ENCODE results near the gene CTNNA3. TPM values are rescaled to one million over a fixed set of nuclear protein-coding genes. Genes with fewer than 3 reads are reported as not detected.

CTNNA3 gene
- total RNA-seq, 2 donors from 2014 or later: 1.6 TPM; not detected in 1

DNA sequence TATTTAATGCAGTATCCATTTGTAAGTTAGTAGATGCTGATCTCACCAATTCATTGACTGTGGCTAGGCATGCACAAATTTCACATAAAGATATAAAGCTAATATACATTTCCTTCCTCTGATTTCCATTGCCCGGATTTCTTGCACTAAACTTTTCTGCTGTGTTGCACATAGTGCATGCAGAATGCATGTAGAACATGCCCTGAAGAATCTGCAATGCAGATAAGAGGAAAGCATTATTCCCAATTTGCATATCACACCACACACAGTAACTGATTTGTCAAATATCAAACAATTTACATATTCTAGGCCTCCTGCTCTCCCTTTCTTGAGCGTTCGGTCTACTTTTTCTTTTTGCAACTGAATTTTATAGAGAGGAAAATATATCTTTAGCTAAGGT lies 646.0 kb downstream of the CTNNA3 start:
- H3K27ac Mint-ChIP-seq: no peak overlapping the region

DNA sequence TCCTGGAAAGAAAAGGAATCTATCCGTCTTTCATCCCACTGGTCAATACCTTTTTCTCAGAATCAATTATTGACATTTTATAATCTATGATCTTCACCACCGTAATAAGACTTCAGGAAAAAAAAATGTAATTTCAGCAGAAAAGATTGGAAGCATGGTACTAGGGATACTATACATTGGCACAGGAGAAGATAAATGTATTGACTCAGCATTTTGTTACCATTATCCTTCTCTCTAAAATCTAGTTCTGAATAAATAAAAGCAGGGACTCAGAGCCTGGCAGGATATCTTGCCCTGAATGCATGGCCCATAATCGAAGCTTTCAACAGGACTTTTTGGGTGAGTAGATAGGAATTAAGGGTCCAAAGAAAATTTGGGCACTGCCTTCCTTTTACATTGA lies 649.5 kb downstream of the CTNNA3 start:
- no peak for ATAC-seq
- no peak overlapping the region for H3K27ac Mint-ChIP-seq
- no peak overlapping the region for H3K4me3 Mint-ChIP-seq
- H3K4me1 Mint-ChIP-seq: no peaks in the 10 kb centered on the region
- DNase-seq: no peak
- H3K9me3 ChIP-seq (ENCODE audit: control insufficient read depth, low read length, poor library complexity, severe bottlenecking): no peaks in the 10 kb centered on the region
- H3K27me3 Mint-ChIP-seq: no peaks in the 10 kb centered on the region
- no peaks in the 10 kb centered on the region for H3K36me3 Mint-ChIP-seq (ENCODE audit: low read depth)

More for the DNA sequence above, 646.0 kb downstream of the CTNNA3 start:
- no peak overlapping the region for H3K4me3 Mint-ChIP-seq
- no peaks in the 10 kb centered on the region for H3K36me3 Mint-ChIP-seq (ENCODE audit: low read depth)
- no peaks in the 10 kb centered on the region for H3K9me3 ChIP-seq (ENCODE audit: control insufficient read depth, low read length, poor library complexity, severe bottlenecking)
- no peak for DNase-seq
- no peaks in the 10 kb centered on the region for H3K4me1 Mint-ChIP-seq
- no peak for ATAC-seq
- no peaks in the 10 kb centered on the region for H3K27me3 Mint-ChIP-seq

DNA sequence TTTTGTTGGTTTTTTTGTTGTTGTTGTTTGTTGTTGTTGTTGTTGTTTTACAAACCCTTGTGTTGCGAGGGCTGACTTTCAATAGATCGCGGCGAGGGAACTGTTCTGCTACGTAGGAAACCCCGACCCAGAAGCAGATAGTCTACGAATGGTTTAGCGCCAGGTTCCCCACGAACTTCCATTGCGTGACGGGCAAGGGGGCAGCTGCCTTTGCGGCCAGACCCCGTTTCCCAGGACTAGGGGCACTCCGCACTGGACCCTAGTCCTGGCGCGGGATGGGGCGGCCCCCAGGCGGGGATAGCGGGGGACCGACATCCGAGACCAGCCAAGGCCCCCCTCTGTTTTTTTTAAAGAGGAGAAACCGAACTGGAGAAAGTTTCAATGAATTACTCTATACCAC lies 650.6 kb downstream of the CTNNA3 start:
- Mint-ChIP-seq H3K4me3 (no peak overlapping the region), H3K4me1 (no peaks in the 10 kb centered on the region), H3K36me3 (ENCODE audit: low read depth) (no peaks in the 10 kb centered on the region), H3K27ac (no peak overlapping the region), H3K27me3 (no peaks in the 10 kb centered on the region)
- ATAC-seq: no peak
- H3K9me3 ChIP-seq (ENCODE audit: control insufficient read depth, low read length, poor library complexity, severe bottlenecking): no peaks in the 10 kb centered on the region
- DNase-seq: no peak

DNA sequence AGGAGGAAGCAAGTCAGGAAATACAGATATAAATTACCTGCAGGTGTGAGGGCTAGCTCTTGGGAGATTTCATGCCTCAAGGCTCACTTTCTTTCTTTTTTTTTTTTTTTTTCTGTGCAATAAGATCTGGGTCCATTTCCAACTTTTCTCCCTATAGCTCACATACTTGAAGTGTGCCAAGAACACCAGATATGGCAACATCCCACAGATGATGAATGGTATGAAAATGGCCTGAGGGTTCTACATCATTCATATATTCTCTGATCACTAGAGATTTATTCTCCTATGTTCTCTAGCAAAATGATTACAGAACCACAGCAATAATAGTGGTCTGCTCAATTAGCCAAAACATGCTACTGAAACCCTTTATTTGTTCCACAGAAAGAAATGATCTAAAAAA lies 653.0 kb downstream of the CTNNA3 start:
- ATAC-seq (no peak), DNase-seq (no peak)
- Mint-ChIP-seq H3K4me3 (no peak overlapping the region), H3K27me3 (no peaks in the 10 kb centered on the region), H3K36me3 (ENCODE audit: low read depth) (no peaks in the 10 kb centered on the region), H3K4me1 (no peaks in the 10 kb centered on the region), H3K27ac (no peak overlapping the region)
- no peaks in the 10 kb centered on the region for H3K9me3 ChIP-seq (ENCODE audit: control insufficient read depth, low read length, poor library complexity, severe bottlenecking)

DNA sequence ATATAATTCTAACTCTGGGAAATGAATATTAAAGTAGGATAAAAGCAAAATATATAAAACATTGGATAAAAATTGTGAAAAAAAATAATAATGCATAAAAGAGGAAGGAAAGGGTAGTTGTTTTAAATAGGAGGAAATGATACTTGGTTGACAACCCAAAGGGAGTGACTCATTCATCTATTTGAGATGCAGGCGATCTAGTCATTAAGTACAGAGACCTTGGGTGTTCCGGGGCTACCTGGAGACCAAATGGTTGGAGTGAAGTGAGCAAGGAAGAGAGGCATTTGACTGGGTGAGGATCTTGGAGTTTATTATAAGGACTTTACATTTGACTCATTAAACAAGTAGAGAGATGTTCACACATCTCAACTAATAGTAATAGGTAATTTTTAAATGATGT lies 659.2 kb downstream of the CTNNA3 start:
- Mint-ChIP-seq H3K36me3 (ENCODE audit: low read depth) (no peaks in the 10 kb centered on the region), H3K4me1 (no peaks in the 10 kb centered on the region), H3K27ac (no peak overlapping the region), H3K27me3 (no peaks in the 10 kb centered on the region), H3K4me3 (no peak overlapping the region)
- no peaks in the 10 kb centered on the region for H3K9me3 ChIP-seq (ENCODE audit: control insufficient read depth, low read length, poor library complexity, severe bottlenecking)
- DNase-seq (no peak), ATAC-seq (no peak)

DNA sequence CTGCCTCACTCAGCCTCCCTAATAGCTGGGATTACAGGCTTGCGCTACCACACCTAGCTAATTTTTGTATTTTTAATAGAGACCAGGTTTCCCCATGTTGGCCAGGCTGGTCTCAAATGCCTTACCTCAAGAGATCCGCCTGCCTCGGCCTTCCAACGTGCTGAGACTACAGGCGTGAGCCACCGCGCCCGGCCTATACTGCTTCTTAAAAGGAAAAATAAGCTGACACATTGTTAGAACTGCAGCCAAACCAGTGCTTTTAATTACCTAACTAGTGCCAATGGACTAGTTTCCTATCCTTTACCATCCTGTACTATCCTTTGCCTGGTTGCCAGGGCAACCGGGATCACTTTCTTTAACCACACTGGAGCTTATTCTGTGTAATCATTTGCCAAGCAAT lies 662.1 kb downstream of the CTNNA3 start:
- DNase-seq: no peak
- H3K4me1 Mint-ChIP-seq: no peaks in the 10 kb centered on the region
- no peaks in the 10 kb centered on the region for H3K27me3 Mint-ChIP-seq
- H3K9me3 ChIP-seq (ENCODE audit: control insufficient read depth, low read length, poor library complexity, severe bottlenecking): no peaks in the 10 kb centered on the region
- H3K27ac Mint-ChIP-seq: no peak overlapping the region
- H3K36me3 Mint-ChIP-seq (ENCODE audit: low read depth): no peaks in the 10 kb centered on the region
- H3K4me3 Mint-ChIP-seq: no peak overlapping the region
- ATAC-seq: no peak

DNA sequence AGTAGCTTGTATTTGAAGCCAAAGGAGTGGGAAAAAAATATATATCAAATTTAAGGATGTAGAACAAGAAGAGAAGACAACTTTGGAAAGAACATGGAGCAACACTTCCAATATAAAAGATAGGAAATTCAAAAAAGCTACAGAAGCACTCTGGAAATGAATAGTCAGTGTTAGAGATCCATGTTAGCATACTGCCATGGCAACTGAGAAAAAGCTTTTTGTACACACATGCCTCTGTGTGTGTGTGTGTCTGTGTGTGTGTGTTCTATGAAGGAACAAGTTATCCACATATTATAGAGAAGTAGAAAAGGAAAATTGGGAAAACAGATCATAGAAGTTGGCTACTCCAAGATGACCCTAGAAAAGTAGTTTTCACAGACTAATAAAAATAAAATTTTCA lies 673.9 kb downstream of the CTNNA3 start:
- no peak for ATAC-seq
- no peaks in the 10 kb centered on the region for H3K27me3 Mint-ChIP-seq

DNA sequence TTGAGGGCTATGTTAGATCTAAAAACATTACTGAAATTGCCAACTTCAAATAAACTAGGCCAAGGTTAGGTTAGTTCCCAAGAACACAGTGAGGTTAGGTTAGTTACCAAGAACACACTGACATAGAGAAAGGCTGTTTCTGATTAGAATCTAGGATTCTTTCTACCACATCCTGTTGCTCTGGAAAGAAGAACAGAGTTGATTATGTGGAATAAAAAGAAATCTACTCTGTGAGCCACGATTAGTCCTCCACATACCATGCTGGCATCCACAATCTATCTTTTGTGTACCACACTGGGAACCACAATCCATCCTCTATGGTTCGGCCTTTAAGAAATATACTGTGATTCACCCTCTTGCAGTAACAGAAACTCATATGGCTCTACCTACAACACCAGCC lies 678.8 kb downstream of the CTNNA3 start:
- H3K4me3 Mint-ChIP-seq: no peak overlapping the region
- H3K9me3 ChIP-seq (ENCODE audit: control insufficient read depth, low read length, poor library complexity, severe bottlenecking): no peaks in the 10 kb centered on the region
- H3K36me3 Mint-ChIP-seq (ENCODE audit: low read depth): no peaks in the 10 kb centered on the region
- ATAC-seq (peak; percentile 55), DNase-seq (no peak)
- H3K27ac Mint-ChIP-seq: no peak overlapping the region
- H3K27me3 Mint-ChIP-seq: no peaks in the 10 kb centered on the region
- no peaks in the 10 kb centered on the region for H3K4me1 Mint-ChIP-seq

More for the DNA sequence above, 673.9 kb downstream of the CTNNA3 start:
- Mint-ChIP-seq H3K27ac (no peak overlapping the region), H3K4me3 (no peak overlapping the region), H3K4me1 (no peaks in the 10 kb centered on the region), H3K36me3 (ENCODE audit: low read depth) (no peaks in the 10 kb centered on the region)
- no peaks in the 10 kb centered on the region for H3K9me3 ChIP-seq (ENCODE audit: control insufficient read depth, low read length, poor library complexity, severe bottlenecking)
- no peak for DNase-seq

DNA sequence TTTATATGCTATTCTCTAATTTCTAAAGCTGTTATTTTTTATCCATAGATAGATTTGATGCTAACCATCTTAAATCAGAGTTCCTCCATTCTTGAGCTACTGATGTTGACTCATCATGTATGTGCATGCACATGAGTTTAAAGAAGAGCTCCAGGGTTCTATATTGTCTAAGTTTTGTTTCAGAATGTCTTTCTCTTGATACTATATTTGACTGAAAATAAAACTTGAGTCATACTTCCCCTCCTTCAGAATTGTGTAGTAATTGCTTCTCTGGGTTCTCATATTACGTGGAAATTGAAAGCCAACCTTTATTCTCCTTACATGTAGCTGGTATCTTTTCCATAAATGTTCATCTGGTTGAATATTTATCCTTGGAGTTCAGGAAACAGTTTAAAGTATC lies 680.8 kb downstream of the CTNNA3 start:
- Mint-ChIP-seq H3K4me3 (no peak overlapping the region), H3K27ac (no peak overlapping the region), H3K4me1 (no peaks in the 10 kb centered on the region), H3K36me3 (ENCODE audit: low read depth) (no peaks in the 10 kb centered on the region), H3K27me3 (no peaks in the 10 kb centered on the region)
- ATAC-seq (no peak), DNase-seq (no peak)
- no peaks in the 10 kb centered on the region for H3K9me3 ChIP-seq (ENCODE audit: control insufficient read depth, low read length, poor library complexity, severe bottlenecking)

DNA sequence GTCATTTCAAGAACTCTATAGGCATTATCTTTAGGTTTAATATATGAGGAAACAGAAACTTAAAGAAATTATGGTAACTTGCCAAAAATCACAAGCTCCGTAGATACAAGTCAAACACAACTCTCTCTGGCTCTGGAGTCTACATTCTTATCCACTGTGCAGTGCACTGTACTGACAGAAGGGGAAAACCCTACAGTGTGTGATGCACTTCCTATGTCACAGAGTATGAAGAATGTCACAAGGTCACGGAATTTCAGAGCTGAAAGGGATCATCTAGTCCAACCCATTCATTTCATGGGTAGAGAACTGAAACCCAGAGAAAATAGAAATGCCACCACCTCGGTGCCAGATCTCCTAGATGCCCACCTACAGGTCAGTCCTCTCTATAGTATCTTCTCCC lies 684.0 kb downstream of the CTNNA3 start:
- H3K9me3 ChIP-seq (ENCODE audit: control insufficient read depth, low read length, poor library complexity, severe bottlenecking): no peaks in the 10 kb centered on the region
- no peaks in the 10 kb centered on the region for H3K27me3 Mint-ChIP-seq
- H3K27ac Mint-ChIP-seq: no peak overlapping the region
- no peak overlapping the region for H3K4me3 Mint-ChIP-seq
- ATAC-seq (no peak), DNase-seq (no peak)
- no peaks in the 10 kb centered on the region for H3K4me1 Mint-ChIP-seq
- no peaks in the 10 kb centered on the region for H3K36me3 Mint-ChIP-seq (ENCODE audit: low read depth)

DNA sequence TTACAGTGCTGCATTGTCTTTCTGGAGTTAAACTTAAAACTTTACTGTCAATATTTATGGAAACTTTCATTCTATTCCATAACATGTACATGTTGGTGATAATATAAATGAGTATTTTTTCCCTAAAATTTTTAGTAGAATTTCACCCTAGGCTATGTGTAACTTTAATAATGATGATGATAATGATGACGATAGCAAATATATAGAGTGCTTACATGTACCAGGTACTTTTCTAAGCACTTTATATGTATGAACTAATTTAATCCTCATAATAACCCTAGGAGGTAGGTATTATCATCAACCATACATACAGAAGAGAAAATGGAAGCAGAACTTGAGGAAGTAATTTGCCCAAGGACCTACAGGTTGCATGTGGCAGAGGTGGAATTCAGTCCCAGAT lies 684.5 kb downstream of the CTNNA3 start:
- Mint-ChIP-seq H3K27ac (no peak overlapping the region), H3K4me1 (no peaks in the 10 kb centered on the region), H3K27me3 (no peaks in the 10 kb centered on the region), H3K4me3 (no peak overlapping the region), H3K36me3 (ENCODE audit: low read depth) (no peaks in the 10 kb centered on the region)
- no peaks in the 10 kb centered on the region for H3K9me3 ChIP-seq (ENCODE audit: control insufficient read depth, low read length, poor library complexity, severe bottlenecking)
- DNase-seq (no peak), ATAC-seq (no peak)

DNA sequence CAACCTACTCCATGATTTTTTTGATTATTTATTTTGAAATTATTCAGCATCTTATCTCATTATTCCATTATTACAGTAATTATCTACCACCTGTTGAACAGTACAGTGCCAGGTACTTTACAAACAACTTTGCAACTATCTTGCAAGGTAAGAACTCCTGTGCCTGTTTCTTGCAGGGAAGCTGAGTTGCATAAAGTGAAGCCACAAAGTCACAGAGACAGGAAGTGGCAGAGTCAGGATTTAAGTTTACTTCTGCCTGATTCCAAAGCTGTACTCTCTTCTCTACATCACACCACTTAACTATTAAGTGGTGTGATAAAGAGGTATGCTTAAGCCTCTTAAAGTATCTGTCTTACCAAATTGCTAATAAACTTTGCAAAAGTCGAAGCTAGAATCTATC lies 690.0 kb downstream of the CTNNA3 start:
- no peak overlapping the region for H3K27ac Mint-ChIP-seq
- no peaks in the 10 kb centered on the region for H3K36me3 Mint-ChIP-seq (ENCODE audit: low read depth)
- H3K4me3 Mint-ChIP-seq: no peak overlapping the region
- no peaks in the 10 kb centered on the region for H3K27me3 Mint-ChIP-seq
- H3K9me3 ChIP-seq (ENCODE audit: control insufficient read depth, low read length, poor library complexity, severe bottlenecking): no peaks in the 10 kb centered on the region
- no peak for DNase-seq
- no peak for ATAC-seq
- no peaks in the 10 kb centered on the region for H3K4me1 Mint-ChIP-seq

DNA sequence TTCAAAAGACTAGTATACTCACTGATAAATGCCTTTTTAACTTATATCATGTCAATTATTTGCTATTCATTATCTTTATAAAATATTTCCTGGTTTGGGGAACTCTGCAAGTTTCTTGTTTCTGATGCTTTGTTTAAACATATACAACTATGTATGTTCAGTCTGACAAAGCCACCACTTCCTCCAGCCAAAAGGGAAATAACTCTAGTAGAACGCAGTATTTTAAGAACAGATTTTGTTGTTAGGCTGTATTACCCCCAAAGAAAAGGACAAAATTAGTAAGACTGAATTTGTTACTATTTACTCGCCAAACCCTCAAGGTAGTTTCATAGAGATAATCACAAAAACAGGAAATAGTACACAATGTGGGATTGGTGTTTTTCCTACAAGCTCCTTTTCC lies 691.3 kb downstream of the CTNNA3 start:
- no peaks in the 10 kb centered on the region for H3K27me3 Mint-ChIP-seq
- no peaks in the 10 kb centered on the region for H3K4me1 Mint-ChIP-seq

DNA sequence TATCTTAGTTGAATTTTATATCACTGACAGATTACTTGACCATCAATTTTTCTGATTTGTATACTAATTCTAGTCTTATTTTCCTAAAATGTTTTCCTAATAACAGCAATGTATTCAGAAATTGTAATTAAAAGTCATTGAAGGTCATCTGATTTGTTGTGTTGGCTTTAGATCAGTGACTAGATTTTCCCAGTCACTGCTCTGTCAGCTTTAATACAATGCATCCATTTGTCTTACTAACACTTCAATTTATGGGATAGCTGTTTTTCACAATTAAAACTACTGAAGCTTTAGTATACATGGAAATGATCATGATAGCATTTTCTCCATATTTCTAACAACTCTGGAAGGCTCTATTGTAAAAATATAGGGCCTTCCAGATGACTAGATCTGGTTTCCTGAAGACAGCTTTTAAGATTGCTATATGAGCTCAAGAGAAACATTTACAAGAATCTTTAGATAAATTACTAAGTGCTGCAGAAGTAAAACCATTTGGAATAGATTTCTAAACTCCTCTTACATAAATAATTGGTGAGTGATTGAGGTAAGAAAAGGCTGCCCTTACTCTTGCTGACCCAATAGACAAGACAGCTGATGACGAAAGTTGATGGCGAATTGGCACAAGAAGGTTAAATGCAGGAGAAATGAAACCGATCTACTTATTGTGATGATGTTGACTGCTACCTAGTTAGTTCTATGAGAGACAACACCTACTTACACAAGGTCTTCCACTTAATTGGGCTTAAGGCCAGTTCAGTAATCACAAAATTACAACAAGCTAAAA lies 696.0 kb downstream of the CTNNA3 start:
- no peaks in the 10 kb centered on the region for H3K4me1 Mint-ChIP-seq
- H3K4me3 Mint-ChIP-seq: no peak overlapping the region
- no peak for DNase-seq
- no peak for ATAC-seq
- no peaks in the 10 kb centered on the region for H3K9me3 ChIP-seq (ENCODE audit: control insufficient read depth, low read length, poor library complexity, severe bottlenecking)
- H3K27me3 Mint-ChIP-seq: no peaks in the 10 kb centered on the region
- no peak overlapping the region for H3K27ac Mint-ChIP-seq
- no peaks in the 10 kb centered on the region for H3K36me3 Mint-ChIP-seq (ENCODE audit: low read depth)

More for the DNA sequence above, 691.3 kb downstream of the CTNNA3 start:
- no peak for ATAC-seq
- no peak for DNase-seq
- Mint-ChIP-seq H3K27ac (no peak overlapping the region), H3K36me3 (ENCODE audit: low read depth) (no peaks in the 10 kb centered on the region), H3K4me3 (no peak overlapping the region)
- no peaks in the 10 kb centered on the region for H3K9me3 ChIP-seq (ENCODE audit: control insufficient read depth, low read length, poor library complexity, severe bottlenecking)

Measured in T-helper 17 cell (primary cell).